Endodermal cell (in vitro differentiated cells): ENCODE data around the gene MPRIP. TPM values are rescaled to one million over a fixed set of nuclear protein-coding genes. Genes with fewer than 3 reads are reported as not detected.

Experiments used
- DNase-seq: peaks from one replicate; pipeline ENCODE4 v3.0.0-alpha.2; 2017
- H3K27ac ChIP-seq: 2 replicates; pipeline ENCODE4 v1.5.1; 2013; ENCODE audit warnings: mild to moderate bottlenecking, low read depth, low read length, moderate library complexity
- H3K27me3 ChIP-seq: 2 replicates; pipeline ENCODE4 v1.6.1; 2013; ENCODE audit warnings: mild to moderate bottlenecking, low read length, moderate library complexity; ENCODE audit not compliant: insufficient read depth, control insufficient read depth, poor library complexity, severe bottlenecking
- H3K36me3 ChIP-seq: 2 replicates; pipeline ENCODE4 v1.7.0; 2013; ENCODE audit warnings: mild to moderate bottlenecking, low read length, moderate library complexity; ENCODE audit not compliant: control insufficient read depth, insufficient read depth
- H3K4me1 ChIP-seq: one replicate; pipeline ENCODE4 v1.7.0; 2013; ENCODE audit warnings: low read length; ENCODE audit not compliant: control insufficient read depth, insufficient read depth
- H3K4me3 ChIP-seq: 2 replicates; pipeline ENCODE4 v1.5.1; 2013; ENCODE audit warnings: mild to moderate bottlenecking, low read length, moderate library complexity
- H3K9ac ChIP-seq: 2 replicates; pipeline ENCODE4 v1.6.1; 2013; ENCODE audit warnings: mild to moderate bottlenecking, low read length, moderate library complexity; ENCODE audit not compliant: poor library complexity, severe bottlenecking; ENCODE audit errors: extremely low read depth
- H3K9me3 ChIP-seq: 2 replicates; pipeline ENCODE4 v1.6.1; 2013; ENCODE audit warnings: mild to moderate bottlenecking, low read length, moderate library complexity; ENCODE audit not compliant: control insufficient read depth
- H3K27ac Mint-ChIP-seq: 2 replicates; pipeline ENCODE4 v1.8.0; 2020; ENCODE audit warnings: mixed read lengths
- H3K27me3 Mint-ChIP-seq: 2 replicates; pipeline ENCODE4 v1.8.0; 2021; ENCODE audit warnings: mild to moderate bottlenecking, mixed read lengths; ENCODE audit not compliant: insufficient read depth
- H3K36me3 Mint-ChIP-seq: 2 replicates; pipeline ENCODE4 v1.8.0; 2020; ENCODE audit warnings: low read depth, mixed read lengths
- H3K4me1 Mint-ChIP-seq: 2 replicates; pipeline ENCODE4 v1.8.0; 2020; ENCODE audit warnings: mixed read lengths
- H3K4me3 Mint-ChIP-seq: 2 replicates; pipeline ENCODE4 v1.8.0; 2020; ENCODE audit warnings: mild to moderate bottlenecking, moderate library complexity, mixed read lengths
- H3K9me3 Mint-ChIP-seq: 2 replicates; pipeline ENCODE4 v1.8.0; 2020; ENCODE audit warnings: mild to moderate bottlenecking, mixed read lengths
- CTCF ChIP-seq: fragments of 200-600 bp; sonication (generic); conservative IDR thresholded peaks from 2 replicates; pipeline ENCODE4 v1.5.0; 2021; ENCODE audit warnings: antibody characterized with exemption, mild to moderate bottlenecking
- WGBS, 2 experiments: methylation state at CpG; one replicate each; pipeline versions ENCODE4 v1.1.5 to v1.1.7; 2013; ENCODE audit warnings: missing lambda C conversion rate in 2 of 2, mixed read lengths in 1 of 2; ENCODE audit not compliant: insufficient coverage in 1 of 2, insufficient read length in 1 of 2; 5-methylcytosine and 5-hydroxymethylcytosine counted together
- total RNA-seq, 2 donors: library from RNA; stranded (reverse); fragmentation: NEBNext Ultra II Directional in 1 of 2; extraction: Animal tissue kit (Norgen Biotek cat#: 25700) in 1 of 2; gene quantifications; 2 replicates in 1 of 2; 3 replicates in 1 of 2; pipeline ENCODE4 v1.2.1, GENCODE V29; 2021

MPRIP gene
- total RNA-seq, 2 donors from 2014 or later = 154 to 155 TPM

DNA sequence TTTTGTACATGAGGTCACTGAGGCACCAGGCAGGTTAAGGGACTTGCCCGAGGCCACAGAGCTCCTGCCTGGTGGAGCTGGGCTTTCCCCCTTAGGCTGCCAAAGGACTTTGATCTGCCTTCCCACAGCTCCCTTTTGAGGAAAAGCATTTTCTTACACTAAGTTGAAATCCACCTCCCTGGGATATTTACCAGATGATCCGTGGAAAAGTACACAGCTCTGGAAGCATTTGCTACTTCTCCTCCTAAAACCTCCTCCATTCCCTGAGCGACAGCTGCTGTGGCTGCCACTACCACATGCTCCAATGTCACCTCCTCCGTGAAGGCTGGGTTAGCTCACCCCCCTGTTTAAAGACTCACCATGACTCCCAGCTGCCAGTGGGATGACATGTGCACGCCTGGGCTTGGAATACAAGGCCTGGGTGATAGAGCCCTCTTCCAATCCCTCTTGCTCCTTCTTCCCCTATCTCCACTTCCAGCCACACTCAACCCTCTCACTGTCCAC lies 1.2 kb upstream of the MPRIP start:
- H3K27ac Mint-ChIP-seq = no peak overlapping the region
- peaks cover 17% of the 10 kb centered on the region for H3K4me1 ChIP-seq
- peak overlapping the region; percentile 82 for H3K4me3 Mint-ChIP-seq
- H3K27ac ChIP-seq = no peak overlapping the region
- no peaks in the 10 kb centered on the region for H3K36me3 ChIP-seq
- peaks cover 3% of the 10 kb centered on the region for H3K27me3 Mint-ChIP-seq
- no peak overlapping the region for H3K9ac ChIP-seq
- peak; percentile 70 for DNase-seq
- H3K9me3 Mint-ChIP-seq = peaks cover 2% of the 10 kb centered on the region
- WGBS, 2 experiments = 71 to 77% methylated on average over 4 to 5 of the region's 5 CpGs
- H3K4me1 Mint-ChIP-seq = peaks cover 32% of the 10 kb centered on the region
- H3K27me3 ChIP-seq = no peaks in the 10 kb centered on the region
- no peak for TF ChIP-seq CTCF
- peak overlapping the region; percentile 82 for H3K4me3 ChIP-seq
- H3K9me3 ChIP-seq = peaks cover 2% of the 10 kb centered on the region
- peaks cover 3% of the 10 kb centered on the region for H3K36me3 Mint-ChIP-seq

DNA sequence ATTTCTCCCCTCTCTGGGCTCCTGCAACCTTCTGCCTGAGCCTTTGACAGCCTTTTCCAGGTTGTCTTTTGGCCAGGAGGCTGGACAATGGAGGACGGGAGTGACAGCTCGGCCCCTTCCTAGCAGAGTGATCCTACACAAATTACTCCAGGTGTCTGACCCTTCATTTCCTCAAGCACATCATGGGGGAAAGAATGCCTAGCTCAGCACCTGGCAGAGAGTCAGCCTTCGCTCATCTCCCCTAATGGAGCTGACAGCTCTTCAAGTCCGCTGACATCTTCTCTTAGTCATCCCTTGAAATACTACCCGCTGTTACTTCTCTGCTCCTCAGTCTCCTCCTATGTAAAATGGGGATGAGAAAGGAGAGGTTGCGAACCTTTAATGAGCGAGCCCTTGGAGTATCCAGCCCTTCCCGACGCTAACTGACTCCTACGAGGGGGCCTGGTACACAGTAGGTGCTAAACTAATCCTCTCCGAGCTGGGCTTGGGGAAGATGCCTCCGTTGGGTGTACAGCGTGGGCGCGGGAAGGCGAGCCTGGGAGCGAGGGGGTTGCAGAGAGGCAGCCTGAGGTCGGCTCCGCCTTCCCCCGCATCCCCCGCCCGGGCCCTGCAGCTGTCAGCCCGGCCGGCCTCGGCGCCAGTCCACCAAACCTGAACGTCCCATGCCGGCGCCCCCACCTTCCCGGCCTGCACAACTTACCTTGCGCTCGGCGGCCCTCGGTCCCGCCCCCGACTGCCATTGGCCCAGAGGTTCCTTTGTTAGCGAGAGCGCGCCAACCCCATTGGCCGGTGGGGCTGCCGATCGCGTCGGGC lies 480 bp upstream of the MPRIP start:
- Mint-ChIP-seq H3K4me3 (peak overlapping the region; percentile 82), H3K9me3 (peaks cover 5% of the 10 kb centered on the region), H3K27me3 (peaks cover 3% of the 10 kb centered on the region), H3K27ac (no peak overlapping the region), H3K4me1 (peaks cover 32% of the 10 kb centered on the region), H3K36me3 (peaks cover 8% of the 10 kb centered on the region)
- DNase-seq = peak; percentile 100
- Histone ChIP-seq H3K36me3 (no peaks in the 10 kb centered on the region), H3K9me3 (peaks cover 9% of the 10 kb centered on the region), H3K4me1 (peaks cover 17% of the 10 kb centered on the region), H3K27me3 (no peaks in the 10 kb centered on the region), H3K4me3 (peak overlapping the region; percentile 82), H3K27ac (peak overlapping the region; percentile 41), H3K9ac (no peak overlapping the region)
- TF ChIP-seq CTCF = no peak
- 5 to 10% methylated on average over 16 to 43 of the region's 44 CpGs for WGBS, 2 experiments

DNA sequence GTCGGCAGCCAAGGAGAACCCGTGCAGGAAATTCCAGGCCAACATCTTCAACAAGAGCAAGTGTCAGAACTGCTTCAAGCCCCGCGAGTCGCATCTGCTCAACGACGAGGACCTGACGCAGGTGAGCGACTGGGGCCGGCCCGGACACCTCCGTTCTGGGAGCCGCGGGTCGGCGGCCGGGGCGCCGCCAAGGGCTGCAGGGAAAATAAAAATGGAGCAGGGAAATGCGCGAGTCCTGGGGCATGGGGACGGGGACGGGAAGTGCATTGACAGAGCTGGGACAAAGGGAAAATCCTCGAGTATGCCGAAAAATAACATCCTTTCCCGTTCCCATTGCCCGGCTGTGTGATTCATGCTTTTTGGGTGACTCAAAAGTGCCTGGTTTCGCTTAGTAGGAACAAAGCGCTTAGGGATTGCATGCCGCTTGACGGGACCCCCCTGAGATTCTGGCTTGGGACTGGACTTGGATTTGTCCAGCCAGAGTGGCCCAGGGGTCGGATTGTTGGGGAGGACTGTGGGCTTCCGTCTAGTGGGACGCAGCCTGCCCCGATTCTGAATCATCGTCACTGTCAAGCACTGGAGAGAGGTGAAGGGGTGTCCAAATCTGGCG lies 699 bp downstream of the MPRIP start:
- no peak for TF ChIP-seq CTCF
- Histone ChIP-seq H3K9ac (peak overlapping the region; percentile 61), H3K9me3 (peaks cover 9% of the 10 kb centered on the region), H3K27ac (no peak overlapping the region), H3K36me3 (no peaks in the 10 kb centered on the region), H3K27me3 (no peaks in the 10 kb centered on the region), H3K4me1 (peaks cover 17% of the 10 kb centered on the region), H3K4me3 (peak overlapping the region; percentile 94)
- Mint-ChIP-seq H3K9me3 (peaks cover 5% of the 10 kb centered on the region), H3K36me3 (peaks cover 8% of the 10 kb centered on the region), H3K4me1 (peaks cover 37% of the 10 kb centered on the region), H3K27ac (peak overlapping the region; percentile 64), H3K27me3 (peaks cover 3% of the 10 kb centered on the region), H3K4me3 (peak overlapping the region; percentile 82)
- peak; percentile 81 for DNase-seq
- WGBS, 2 experiments = 1% methylated on average over 29 to 37 of the region's 37 CpGs
